Muscle of arm (tissue), 12 donors: Measurements from ENCODE around the gene EIF2A. TPM values are rescaled to one million over a fixed set of nuclear protein-coding genes. Genes with fewer than 3 reads are reported as not detected.
A peak's percentile ranks its signal among the peaks of the same experiment; 100 is the strongest.

Source experiments
- DNase-seq: peaks from one replicate; pipeline ENCODE4 v3.0.0-alpha.2; 2013
- polyA plus RNA-seq, 12 donors: library from polyadenylated mRNA; unstranded; fragments of 120-200 nt; gene quantifications; one replicate each; pipeline ENCODE4 v1.2.1, GENCODE V29; 2013; ENCODE audit not compliant: insufficient read length in 12 of 12

EIF2A gene
- polyA plus RNA-seq, 12 donors = 131 to 243 (median 173) TPM; not detected in 1

DNA sequence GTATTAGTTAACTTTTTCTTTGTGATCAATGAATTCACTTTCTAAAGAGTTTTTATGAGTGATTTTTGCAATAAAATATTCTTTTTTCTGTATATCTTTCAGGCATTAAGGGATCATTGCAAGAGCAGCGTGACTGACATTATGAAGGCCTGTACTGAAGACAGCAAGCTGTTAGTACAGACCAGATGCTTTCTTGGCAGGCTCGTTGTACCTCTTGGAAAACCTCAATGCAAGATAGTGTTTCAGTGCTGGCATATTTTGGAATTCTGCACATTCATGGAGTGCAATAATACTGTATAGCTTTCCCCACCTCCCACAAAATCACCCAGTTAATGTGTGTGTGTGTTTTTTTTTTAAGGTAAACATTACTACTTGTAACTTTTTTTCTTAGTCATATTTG lies 81.0 kb downstream of the EIF2A start:
- peak; percentile 17 for DNase-seq

DNA sequence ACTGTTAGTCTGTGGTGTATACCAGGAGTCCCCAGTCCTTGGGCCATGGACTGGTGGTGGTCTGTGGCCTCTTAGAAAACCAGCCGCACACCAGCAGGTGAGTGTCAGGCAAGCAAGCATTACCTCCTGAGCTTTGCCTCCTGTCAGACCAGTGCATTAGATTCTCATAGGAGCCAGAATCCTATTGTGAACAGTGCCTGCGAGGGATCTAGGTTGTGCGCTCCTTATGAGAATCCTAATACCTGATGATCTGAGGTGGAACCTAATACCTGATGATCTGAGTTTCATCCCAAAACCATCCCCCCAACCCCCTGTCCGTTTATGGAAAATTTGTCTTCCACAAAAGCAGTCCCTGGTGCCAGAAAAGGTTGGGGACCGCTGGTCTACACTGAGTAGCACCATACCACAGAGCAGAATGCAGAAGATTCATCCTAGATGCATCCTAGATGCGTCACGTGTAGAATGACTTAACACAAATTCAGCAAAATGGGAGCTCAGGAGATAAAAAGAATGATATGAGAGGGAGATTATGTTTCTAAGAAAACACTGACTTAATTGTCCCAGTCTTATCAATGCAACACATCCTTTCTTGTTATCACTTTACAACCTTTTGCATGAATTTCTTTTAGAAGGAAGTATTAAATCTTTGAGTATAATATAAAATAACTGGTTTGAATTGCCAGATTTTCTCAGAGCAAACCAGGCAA lies 85.1 kb downstream of the EIF2A start:
- no peak for DNase-seq

DNA sequence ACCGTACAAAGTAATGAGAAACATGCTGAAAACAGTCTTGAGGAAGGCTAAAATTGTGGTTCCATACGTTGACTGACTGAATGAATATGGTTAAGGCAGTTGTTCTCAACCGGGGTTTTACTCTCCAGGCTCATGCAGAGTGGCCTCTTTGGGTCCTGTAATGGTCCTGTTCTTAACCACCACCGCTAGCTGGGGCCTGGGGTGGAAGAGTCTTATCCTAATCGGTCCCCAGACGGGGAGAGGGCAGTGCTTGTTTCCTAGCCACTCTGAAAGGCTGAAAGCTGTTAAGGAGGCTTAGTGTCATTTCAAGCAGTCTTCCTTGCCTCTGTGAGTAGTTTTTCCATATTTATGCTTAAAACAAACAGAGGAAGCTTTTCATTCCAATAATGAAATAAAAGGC lies 88.5 kb downstream of the EIF2A start:
- no peak for DNase-seq

DNA sequence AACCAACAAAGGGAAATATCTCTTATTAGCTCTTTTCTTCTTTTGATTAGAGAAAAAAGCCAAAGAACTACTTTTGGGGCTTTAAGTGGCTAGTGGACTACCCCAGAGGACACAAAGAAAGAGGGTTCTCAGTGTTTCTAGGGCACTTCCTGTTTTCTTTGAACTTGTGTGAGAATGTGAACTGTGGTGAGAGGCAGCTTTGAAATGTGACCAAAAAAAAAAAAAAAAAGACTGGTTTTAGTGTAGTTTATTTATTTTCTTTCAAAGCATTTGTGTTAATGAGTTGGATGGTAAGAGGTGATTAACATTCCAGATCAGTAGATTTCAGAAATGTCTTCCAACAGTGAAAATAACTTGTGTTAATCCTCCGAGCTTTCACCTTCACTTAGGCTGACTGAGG lies 88.9 kb downstream of the EIF2A start:
- no peak for DNase-seq

Other genes with a start within 250 kb of the EIF2A start
- 100 to 1,000 TPM in 1 of 12 donors, 10 to 100 TPM in 11; 39.7 to 492 (median 70.5) TPM for gene TSC22D2, start 138.5 kb upstream of the EIF2A start, polyA plus RNA-seq
- gene SERP1, start 291 bp upstream of the EIF2A start, polyA plus RNA-seq = 100 to 1,000 TPM in 1 of 12 donors, 10 to 100 TPM in 10, not detected in 1; 52.2 to 113 (median 74.8) TPM
- 10 to 100 TPM in 11 of 12 donors, not detected in 1; 41.9 to 67.8 (median 57.4) TPM for gene SELENOT, start 56.5 kb downstream of the EIF2A start, polyA plus RNA-seq
- under 1 TPM in 6 of 12 donors, not detected in 6; 0.20 to 0.43 (median 0.38) TPM for gene ERICH6, start 157.1 kb downstream of the EIF2A start, polyA plus RNA-seq
- 10 to 100 TPM in 11 of 12 donors, not detected in 1; 17.5 to 41.3 (median 22.3) TPM for gene SIAH2, start 216.4 kb downstream of the EIF2A start, polyA plus RNA-seq